Measurements from ENCODE around the gene PFDN2. TPM values are rescaled to one million over a fixed set of nuclear protein-coding genes. Genes with fewer than 3 reads are reported as not detected.

Gene PFDN2
- total RNA-seq, 1 donor from 2014 or later: 132 TPM

GRCh38 chr1:161094481-161094880 lies 23.4 kb downstream of the PFDN2 start:
- no peak for TF ChIP-seq CTCF (IDR thresholded peaks at IDR 0.05; ENCODE audit: insufficient read depth, low read length, poor library complexity, severe bottlenecking)
- Histone ChIP-seq H3K27me3 (ENCODE audit: control insufficient read depth, insufficient read depth, low read length) (no peaks in the 10 kb centered on the region), H3K4me3 (ENCODE audit: low read depth, low read length) (no peak overlapping the region), H3K36me3 (ENCODE audit: control insufficient read depth, insufficient read depth, low read length) (no peaks in the 10 kb centered on the region)
- DNase-seq (ENCODE audit: low read depth): no peak

- TF ChIP-seq CTCF (IDR thresholded peaks at IDR 0.05; ENCODE audit: insufficient read depth, low read length, poor library complexity, severe bottlenecking): no peak
- no peak for DNase-seq (ENCODE audit: low read depth)
Measured at GRCh38 chr1:161092621-161093028, 25.2 kb downstream of the PFDN2 start.

GRCh38 chr1:161091796-161092507 lies 25.9 kb downstream of the PFDN2 start:
- no peak overlapping the region for H3K4me3 ChIP-seq (ENCODE audit: low read depth, low read length)
- no peaks in the 10 kb centered on the region for H3K36me3 ChIP-seq (ENCODE audit: control insufficient read depth, insufficient read depth, low read length)
- H3K27me3 ChIP-seq (ENCODE audit: control insufficient read depth, insufficient read depth, low read length): no peaks in the 10 kb centered on the region
- no peak for TF ChIP-seq CTCF (IDR thresholded peaks at IDR 0.05; ENCODE audit: insufficient read depth, low read length, poor library complexity, severe bottlenecking)
- no peak for DNase-seq (ENCODE audit: low read depth)

More at GRCh38 chr1:161092621-161093028, 25.2 kb downstream of the PFDN2 start:
- no peaks in the 10 kb centered on the region for H3K36me3 ChIP-seq (ENCODE audit: control insufficient read depth, insufficient read depth, low read length)
- no peaks in the 10 kb centered on the region for H3K27me3 ChIP-seq (ENCODE audit: control insufficient read depth, insufficient read depth, low read length)
- no peak overlapping the region for H3K4me3 ChIP-seq (ENCODE audit: low read depth, low read length)

GRCh38 chr1:161091093-161091492 lies 26.7 kb downstream of the PFDN2 start:
- H3K4me3 ChIP-seq (ENCODE audit: low read depth, low read length): no peak overlapping the region
- TF ChIP-seq CTCF (IDR thresholded peaks at IDR 0.05; ENCODE audit: insufficient read depth, low read length, poor library complexity, severe bottlenecking): no peak
- H3K36me3 ChIP-seq (ENCODE audit: control insufficient read depth, insufficient read depth, low read length): no peaks in the 10 kb centered on the region
- no peaks in the 10 kb centered on the region for H3K27me3 ChIP-seq (ENCODE audit: control insufficient read depth, insufficient read depth, low read length)
- DNase-seq (ENCODE audit: low read depth): no peak

- H3K36me3 ChIP-seq (ENCODE audit: control insufficient read depth, insufficient read depth, low read length): no peaks in the 10 kb centered on the region
Measured at GRCh38 chr1:161090617-161091016, 27.2 kb downstream of the PFDN2 start.

More at GRCh38 chr1:161090617-161091016, 27.2 kb downstream of the PFDN2 start:
- no peak for TF ChIP-seq CTCF (IDR thresholded peaks at IDR 0.05; ENCODE audit: insufficient read depth, low read length, poor library complexity, severe bottlenecking)
- no peak for DNase-seq (ENCODE audit: low read depth)
- no peak overlapping the region for H3K4me3 ChIP-seq (ENCODE audit: low read depth, low read length)
- H3K27me3 ChIP-seq (ENCODE audit: control insufficient read depth, insufficient read depth, low read length): no peaks in the 10 kb centered on the region

Measured in kidney epithelial cell (primary cell).